HepG2 (cell line): ENCODE measurements around the gene SNRPD3. TPM values are rescaled to one million over a fixed set of nuclear protein-coding genes. Genes with fewer than 3 reads are reported as not detected.

Experiments used
- ATF1 ChIP-seq: IDR thresholded peaks from 2 replicates; pipeline ENCODE4 v1.6.1; 2016; ENCODE audit warnings: mild to moderate bottlenecking, control low read depth
- CC2D1A ChIP-seq: sonication (generic); formaldehyde crosslinking; IDR thresholded peaks from 2 replicates; pipeline ENCODE4 v1.8.1; 2023; ENCODE audit warnings: mild to moderate bottlenecking, missing genetic modification reagents
- DMAP1 ChIP-seq: IDR thresholded peaks from 2 replicates; pipeline ENCODE4 v1.6.1; 2016
- HINFP ChIP-seq: sonication (generic); formaldehyde crosslinking; IDR thresholded peaks from 2 replicates; pipeline ENCODE4 v1.4.0; 2020; ENCODE audit warnings: low read depth, mild to moderate bottlenecking, missing genetic modification reagents
- HMGA1 ChIP-seq: sonication (generic); formaldehyde crosslinking; conservative IDR thresholded peaks from 2 replicates; pipeline ENCODE4 v1.4.0; 2020; ENCODE audit warnings: missing genetic modification reagents
- HNRNPH1 ChIP-seq: fragments of 200-400 bp; formaldehyde crosslinking; optimal IDR thresholded peaks from 2 replicates; pipeline ENCODE3; 2017; ENCODE audit warnings: mild to moderate bottlenecking, low read depth, low read length
- MAZ ChIP-seq, 2 experiments: sonication (generic) in 1 of 2; formaldehyde crosslinking in 1 of 2; IDR thresholded peaks; 2 replicates each; pipeline versions ENCODE4 v1.5.0 to v1.6.1; 2012 to 2020; ENCODE audit warnings: low read depth in 2 of 2, mild to moderate bottlenecking in 2 of 2, borderline replicate concordance in 1 of 2, improper control_type of control experiment in 1 of 2, low read length in 1 of 2, missing genetic modification reagents in 1 of 2, moderate library complexity in 1 of 2
- MBNL3 ChIP-seq: fragments of 250-450 bp; sonication (Bioruptor Pico); conservative IDR thresholded peaks from 2 replicates; pipeline ENCODE4 v1.8.0; 2022; ENCODE audit warnings: mild to moderate bottlenecking, inconsistent platforms
- MEIS2 ChIP-seq: sonication (generic); formaldehyde crosslinking; IDR thresholded peaks from 2 replicates; pipeline ENCODE4 v1.9.0; 2021; ENCODE audit warnings: mild to moderate bottlenecking, missing genetic modification reagents
- MXD4 ChIP-seq: IDR thresholded peaks from 2 replicates; pipeline ENCODE4 v1.6.1; 2016; ENCODE audit warnings: mild to moderate bottlenecking, missing biosample characterization, missing genetic modification reagents
- RXRA ChIP-seq: sonication (generic); formaldehyde crosslinking; IDR thresholded peaks from 2 replicates; pipeline ENCODE4 v1.5.1; 2020; ENCODE audit warnings: missing genetic modification reagents
- SAP130 ChIP-seq: IDR thresholded peaks from 2 replicates; pipeline ENCODE4 v1.6.1; 2016; ENCODE audit warnings: low read depth
- SCMH1 ChIP-seq: sonication (generic); formaldehyde crosslinking; IDR thresholded peaks from 2 replicates; pipeline ENCODE4 v1.9.0; 2021; ENCODE audit warnings: missing genetic modification reagents, mild to moderate bottlenecking, borderline replicate concordance
- SIN3B ChIP-seq: fragments of 150-350 bp; IDR thresholded peaks from 2 replicates; pipeline ENCODE4 v1.6.1; 2014; ENCODE audit warnings: low read length
- SIX1 ChIP-seq: sonication (generic); formaldehyde crosslinking; IDR thresholded peaks from 2 replicates; pipeline ENCODE4 v1.4.0; 2020; ENCODE audit warnings: missing genetic modification reagents, borderline replicate concordance
- TMF1 ChIP-seq: sonication (generic); formaldehyde crosslinking; IDR thresholded peaks from 2 replicates; pipeline ENCODE4 v1.8.1; 2022; ENCODE audit warnings: low read depth, missing genetic modification reagents
- ZBTB34 ChIP-seq: sonication (generic); formaldehyde crosslinking; IDR thresholded peaks from 2 replicates; pipeline ENCODE4 v1.8.0; 2022; ENCODE audit warnings: mild to moderate bottlenecking, missing genetic modification reagents
- ZNF138 ChIP-seq: sonication (generic); formaldehyde crosslinking; IDR thresholded peaks from 2 replicates; pipeline ENCODE4 v1.5.0; 2020; ENCODE audit warnings: mild to moderate bottlenecking, low read depth, missing genetic modification reagents
- ZNF18 ChIP-seq: sonication (generic); formaldehyde crosslinking; IDR thresholded peaks from 2 replicates; pipeline ENCODE4 v1.8.0; 2022; ENCODE audit warnings: mild to moderate bottlenecking, missing genetic modification reagents; ENCODE audit not compliant: insufficient replicate concordance
- ZNF550 ChIP-seq: sonication (generic); formaldehyde crosslinking; IDR thresholded peaks from 2 replicates; pipeline ENCODE4 v1.4.0; 2020; ENCODE audit warnings: mild to moderate bottlenecking, missing genetic modification reagents, borderline replicate concordance
- ZNF552 ChIP-seq: sonication (generic); formaldehyde crosslinking; IDR thresholded peaks from 2 replicates; pipeline ENCODE4 v1.9.0; 2022; ENCODE audit warnings: missing genetic modification reagents, mild to moderate bottlenecking, borderline replicate concordance
- ZNF737 ChIP-seq: sonication (generic); formaldehyde crosslinking; IDR thresholded peaks from 2 replicates; pipeline ENCODE4 v1.5.0; 2020; ENCODE audit warnings: missing genetic modification reagents, mild to moderate bottlenecking, borderline replicate concordance
- ZNF773 ChIP-seq: sonication (generic); formaldehyde crosslinking; IDR thresholded peaks from 2 replicates; pipeline ENCODE4 v1.4.0; 2020; ENCODE audit warnings: missing genetic modification reagents, borderline replicate concordance
- ZSCAN22 ChIP-seq: sonication (generic); formaldehyde crosslinking; IDR thresholded peaks from 2 replicates; pipeline ENCODE4 v1.4.0; 2020; ENCODE audit warnings: mild to moderate bottlenecking, missing genetic modification reagents
- polyA plus RNA-seq, 8 experiments: library from polyadenylated mRNA; depleted of rRNA in 3 of 8; stranded (reverse) in 7 of 8; unstranded in 1 of 8; fragments of >200 nt; fragmentation: Illumina TruSeq in 4 of 8; extraction: Trizol in 4 of 8; gene quantifications; 2 replicates each; pipeline versions ENCODE4 v1.2.1 to v1.2.3, GENCODE V29; 2011 to 2016; ENCODE audit warnings: low read depth in 4 of 8, missing spikeins in 1 of 8, mixed read lengths in 1 of 8; ENCODE audit not compliant: insufficient read depth in 1 of 8
- total RNA-seq, 5 experiments: library from RNA; depleted of rRNA; stranded (reverse); fragments of >200 nt; fragmentation: Illumina TruSeq; extraction: Trizol; gene quantifications; 2 replicates each; pipeline ENCODE4 v1.2.3, GENCODE V29; 2016; ENCODE audit warnings: low read depth in 1 of 5
- TF ChIP-seq, protein P1 (sequence below): fragments of 450-650 bp; IDR thresholded peaks from 2 replicates; pipeline ENCODE4 v1.6.1; 2016

The SNRPD3 gene
- total and polyA plus RNA-seq, 2 of the 13 experiments (the other 11 are each of a cell fraction or from before 2014, with no cell fraction given): 110 to 209 TPM

DNA sequence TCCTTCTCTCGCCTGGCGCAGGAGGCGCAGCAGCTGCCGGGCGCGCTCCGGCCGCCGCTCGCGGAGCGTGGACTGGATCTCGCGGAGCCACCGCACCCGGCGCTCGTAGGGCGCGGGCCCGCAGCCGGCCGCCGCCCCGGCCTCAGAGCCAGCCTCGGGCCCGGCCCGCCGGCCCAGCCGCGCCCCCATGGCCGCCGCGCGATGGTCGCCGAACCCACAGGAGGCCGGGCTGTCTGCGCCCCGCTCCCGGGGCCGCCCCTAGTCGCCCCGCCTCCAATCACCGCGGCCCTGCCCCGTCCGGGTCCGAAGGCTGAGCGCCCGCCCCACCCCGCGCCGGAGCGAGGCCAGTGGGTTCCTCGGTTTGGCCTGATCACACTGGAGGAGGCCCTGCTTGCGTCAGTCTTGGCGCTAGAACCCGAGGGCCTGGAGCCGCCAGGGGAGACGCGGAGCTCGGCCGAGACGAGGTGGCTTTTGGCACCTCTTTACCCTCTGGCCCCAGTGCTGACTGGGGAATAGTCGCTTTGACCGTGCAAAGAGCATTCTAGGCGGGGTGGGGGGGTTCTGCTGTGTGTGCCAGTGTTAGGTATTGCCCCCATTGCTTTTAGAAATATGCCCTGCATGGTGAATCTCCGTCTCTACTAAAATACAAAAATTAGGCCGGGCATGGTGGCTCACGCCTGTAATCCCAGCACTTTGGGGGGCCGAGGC is 37.2 kb downstream of the SNRPD3 start, which contains the start of gene LRRC75B (continued):
- no peak for TF ChIP-seq SCMH1 (CRISPR knock-in tag)
- peak; percentile 76; the same call in 1 of the 2 replicates for TF ChIP-seq MEIS2 (CRISPR knock-in tag)
- TF ChIP-seq MBNL3 (CRISPR knock-in tag): no peak
- no peak; the same call in 1 of the 2 replicates for TF ChIP-seq ATF1
- no peak for TF ChIP-seq ZSCAN22 (CRISPR knock-in tag)
- no peak for TF ChIP-seq TMF1 (CRISPR knock-in tag)
- no peak for TF ChIP-seq HMGA1 (CRISPR knock-in tag)
- TF ChIP-seq RXRA (CRISPR knock-in tag): peak; percentile 63
- peak; percentile 86 for TF ChIP-seq ZNF18
- 0 out of 2 replicates have a peak, but pooled peaks have one; percentile 47 for TF ChIP-seq MXD4
- TF ChIP-seq ZNF737 (CRISPR knock-in tag): no peak
- peak; percentile 28; the same call in 1 of the 2 replicates for TF ChIP-seq DMAP1 (CRISPR knock-in tag)
- TF ChIP-seq ZNF550: no peak
- no peak for TF ChIP-seq CC2D1A (CRISPR knock-in tag)
- TF ChIP-seq SAP130: peak; percentile 80
- TF ChIP-seq SIX1 (CRISPR knock-in tag): no peak
- TF ChIP-seq ZBTB34 (CRISPR knock-in tag): peak; percentile 87
- TF ChIP-seq HNRNPH1: no peak
- TF ChIP-seq ZNF138: no peak
- TF ChIP-seq ZNF552: no peak
- TF ChIP-seq SIN3B: no peak
- peak; percentile 67; the same call in 1 of the 2 replicates for TF ChIP-seq MAZ (IDR thresholded peaks at IDR 0.05; ENCODE audit: borderline replicate concordance, low read depth, low read length)
- peak; percentile 79; the same call in 1 of the 2 replicates for TF ChIP-seq MAZ (CRISPR knock-in tag; IDR thresholded peaks at IDR 0.05; ENCODE audit: low read depth)
- no peak for TF ChIP-seq ZNF773 (CRISPR knock-in tag)
- peak; percentile 77; the same call in 1 of the 2 replicates for TF ChIP-seq HINFP (CRISPR knock-in tag)
- TF ChIP-seq, protein P1, sequence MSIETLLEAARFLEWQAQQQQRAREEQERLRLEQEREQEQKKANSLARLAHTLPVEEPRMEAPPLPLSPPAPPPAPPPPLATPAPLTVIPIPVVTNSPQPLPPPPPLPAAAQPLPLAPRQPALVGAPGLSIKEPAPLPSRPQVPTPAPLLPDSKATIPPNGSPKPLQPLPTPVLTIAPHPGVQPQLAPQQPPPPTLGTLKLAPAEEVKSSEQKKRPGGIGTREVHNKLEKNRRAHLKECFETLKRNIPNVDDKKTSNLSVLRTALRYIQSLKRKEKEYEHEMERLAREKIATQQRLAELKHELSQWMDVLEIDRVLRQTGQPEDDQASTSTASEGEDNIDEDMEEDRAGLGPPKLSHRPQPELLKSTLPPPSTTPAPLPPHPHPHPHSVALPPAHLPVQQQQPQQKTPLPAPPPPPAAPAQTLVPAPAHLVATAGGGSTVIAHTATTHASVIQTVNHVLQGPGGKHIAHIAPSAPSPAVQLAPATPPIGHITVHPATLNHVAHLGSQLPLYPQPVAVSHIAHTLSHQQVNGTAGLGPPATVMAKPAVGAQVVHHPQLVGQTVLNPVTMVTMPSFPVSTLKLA: no peak
